Measurements from ENCODE around the gene CERS6. TPM values are rescaled to one million over a fixed set of nuclear protein-coding genes. Genes with fewer than 3 reads are reported as not detected.

CERS6 gene
- total and polyA plus RNA-seq, 10 of the 15 experiments (the other 5 are each of a cell fraction or from before 2014, with no cell fraction given): 1.3 to 20.4 (median 14.1) TPM

- TF ChIP-seq HSF1 (IDR thresholded peaks at IDR 0.05; ENCODE audit: low read depth, low read length) (no peak), ZZZ3 (IDR thresholded peaks at IDR 0.05; ENCODE audit: control insufficient read depth, insufficient read length, low read depth) (no peak), ZBTB40 (IDR thresholded peaks at IDR 0.05; ENCODE audit: borderline replicate concordance) (no peak), ZNF384 (IDR thresholded peaks at IDR 0.05; ENCODE audit: borderline replicate concordance, low read depth, low read length) (no peak)
Measured at GRCh38 chr2:168742258-168742932, 286.3 kb downstream of the CERS6 start (continued).

- RAD21 ChIA-PET (ENCODE audit: unreplicated experiment): no interaction called here
- BruUV-seq (replicated peaks): no TSS peak
- FAIRE-seq: no peak
- no peak overlapping the region for H3K4me2 ChIP-seq (ENCODE audit: control insufficient read depth, insufficient read depth)
- no peak overlapping the region for H2AFZ ChIP-seq (ENCODE audit: control insufficient read depth, low read depth, low read length)
- no peak overlapping the region for H3K27ac ChIP-seq (ENCODE audit: control insufficient read depth, insufficient read depth)
- no peaks in the 10 kb centered on the region for H4K20me1 ChIP-seq (ENCODE audit: control insufficient read depth, insufficient read depth)
- SMC1A ChIA-PET (ENCODE audit: uncharacterized antibody, unreplicated experiment): no interaction called here
- H3K4me3 ChIP-seq: no peak overlapping the region
- H3K79me2 ChIP-seq (ENCODE audit: control insufficient read depth, insufficient read depth, low read length): no peaks in the 10 kb centered on the region
- H3K9me3 ChIP-seq (replicated peaks; ENCODE audit: control insufficient read depth, insufficient read depth, low read length): no peaks in the 10 kb centered on the region
- in situ Hi-C loops (cut with MboI): no loop called here
- no peak for TF ChIP-seq GATAD2B (conservative IDR thresholded peaks at IDR 0.05; ENCODE audit: low read depth)
- TF ChIP-seq NFYA (IDR thresholded peaks at IDR 0.05; ENCODE audit: borderline replicate concordance, low read depth, low read length): no peak
- TF ChIP-seq BRCA1 (IDR thresholded peaks at IDR 0.05; ENCODE audit: low read depth, low read length): no peak
- TF ChIP-seq RAD21 (IDR thresholded peaks at IDR 0.05; ENCODE audit: insufficient read depth, low read depth, low read length): no peak
- no peak for TF ChIP-seq HDGF (IDR thresholded peaks at IDR 0.05)
- TF ChIP-seq RAD51 (IDR thresholded peaks at IDR 0.05): no peak
- TF ChIP-seq IRF3 (IDR thresholded peaks at IDR 0.05): no peak
- TF ChIP-seq FOS (IDR thresholded peaks at IDR 0.05; ENCODE audit: borderline replicate concordance, extremely low read depth, insufficient read length): no peak
- TF ChIP-seq TAF1 (IDR thresholded peaks at IDR 0.05; ENCODE audit: borderline replicate concordance, low read depth, low read length): no peak
- TF ChIP-seq RBBP5 (conservative IDR thresholded peaks at IDR 0.05): no peak
- no peak overlapping the region for H3K9ac ChIP-seq (ENCODE audit: control insufficient read depth, insufficient read depth, low read length)
- H3K36me3 ChIP-seq (ENCODE audit: control insufficient read depth in 2 of 2, insufficient read depth in 2 of 2, low read length in 1 of 2): no peaks in the 10 kb centered on the region; a peak in 1 of 4 replicates
- CTCF ChIA-PET: no interaction called here
- 79% methylated on average over 2 of the region's 2 CpGs for WGBS (ENCODE audit: insufficient coverage, insufficient replicate concordance, low lambda C conversion rate, missing lambda C conversion rate)
- POLR2A ChIA-PET: no interaction called here
- intact Hi-C loops (cut with micrococcal nuclease; ENCODE audit: unreplicated experiment): no loop called here
- no peak for ATAC-seq
- no peak for DNase-seq (ENCODE audit: low read depth, low spot score)
- H3K27me3 ChIP-seq (replicated peaks in 1 of 2; ENCODE audit: control insufficient read depth in 2 of 2, insufficient read depth in 2 of 2, low read length in 1 of 2): no peaks in the 10 kb centered on the region
- no peaks in the 10 kb centered on the region for H3K4me1 ChIP-seq (ENCODE audit: control insufficient read depth, insufficient read depth, low read length)
Measured at GRCh38 chr2:168744844-168745243, 288.8 kb downstream of the CERS6 start.

Data from GM12878 (cell line).